Muscle layer of duodenum (tissue), 2 donors: ENCODE data around the gene ECHDC3.

Experiments used
- H3K27ac ChIP-seq: one replicate; pipeline ENCODE4 v1.7.0; 2013; ENCODE audit warnings: mild to moderate bottlenecking, low read length
- H3K27me3 ChIP-seq: one replicate; pipeline ENCODE4 v1.7.0; 2013; ENCODE audit warnings: low read depth, mild to moderate bottlenecking, control low read depth, low read length
- H3K36me3 ChIP-seq, 2 donors: one replicate each; pipeline ENCODE4 v1.7.0; 2013; ENCODE audit warnings: low read length in 2 of 2, control low read depth in 1 of 2, mild to moderate bottlenecking in 1 of 2; ENCODE audit not compliant: insufficient read depth in 2 of 2, control insufficient read depth in 1 of 2
- H3K4me1 ChIP-seq, 2 donors: one replicate each; pipeline ENCODE4 v1.7.0; 2013; ENCODE audit warnings: low read length in 2 of 2, mild to moderate bottlenecking in 2 of 2, control low read depth in 1 of 2, moderate library complexity in 1 of 2; ENCODE audit not compliant: insufficient read depth in 2 of 2, control insufficient read depth in 1 of 2
- H3K4me3 ChIP-seq, 2 donors: one replicate each; pipeline ENCODE4 v1.7.0; 2013; ENCODE audit warnings: low read length in 2 of 2, low read depth in 1 of 2, mild to moderate bottlenecking in 1 of 2
- H3K9me3 ChIP-seq, 2 donors: one replicate each; pipeline ENCODE4 v1.7.0; 2013; ENCODE audit warnings: low read length in 2 of 2, control low read depth in 1 of 2, mild to moderate bottlenecking in 1 of 2; ENCODE audit not compliant: control insufficient read depth in 1 of 2
- donor health status: healthy.

ECHDC3 gene

GRCh38 chr10:11804336-11804735 lies 62.2 kb downstream of the ECHDC3 start:
- Histone ChIP-seq H3K27me3 (no peaks in the 10 kb centered on the region), H3K4me1 (no peaks in the 10 kb centered on the region), H3K4me3 (no peak overlapping the region), H3K27ac (no peak overlapping the region), H3K36me3 (no peaks in the 10 kb centered on the region), H3K9me3 (no peaks in the 10 kb centered on the region)

GRCh38 chr10:11805792-11806191 lies 63.6 kb downstream of the ECHDC3 start:
- Histone ChIP-seq H3K27ac (no peak overlapping the region), H3K4me1 (no peaks in the 10 kb centered on the region), H3K9me3 (no peaks in the 10 kb centered on the region), H3K4me3 (no peak overlapping the region), H3K27me3 (no peaks in the 10 kb centered on the region), H3K36me3 (no peaks in the 10 kb centered on the region)

- no peak overlapping the region for H3K4me3 ChIP-seq
- no peaks in the 10 kb centered on the region for H3K36me3 ChIP-seq
- no peaks in the 10 kb centered on the region for H3K9me3 ChIP-seq
- no peaks in the 10 kb centered on the region for H3K27me3 ChIP-seq
- no peak overlapping the region for H3K27ac ChIP-seq
- H3K4me1 ChIP-seq = no peaks in the 10 kb centered on the region
Measured at GRCh38 chr10:11806706-11807105, 64.5 kb downstream of the ECHDC3 start.

- Histone ChIP-seq H3K27me3 (no peaks in the 10 kb centered on the region), H3K4me3 (no peak overlapping the region), H3K4me1 (no peaks in the 10 kb centered on the region), H3K36me3 (no peaks in the 10 kb centered on the region), H3K27ac (no peak overlapping the region), H3K9me3 (no peaks in the 10 kb centered on the region)
Measured at GRCh38 chr10:11808808-11809207, 66.6 kb downstream of the ECHDC3 start.

- no peaks in the 10 kb centered on the region for H3K9me3 ChIP-seq
- no peak overlapping the region for H3K27ac ChIP-seq
- H3K36me3 ChIP-seq = no peaks in the 10 kb centered on the region
- H3K4me1 ChIP-seq = no peaks in the 10 kb centered on the region
- H3K4me3 ChIP-seq = no peak overlapping the region
- H3K27me3 ChIP-seq = no peaks in the 10 kb centered on the region
Measured at GRCh38 chr10:11810313-11810766, 68.2 kb downstream of the ECHDC3 start.

- no peaks in the 10 kb centered on the region for H3K9me3 ChIP-seq
- H3K4me1 ChIP-seq = no peaks in the 10 kb centered on the region
- H3K27me3 ChIP-seq = no peaks in the 10 kb centered on the region
- H3K36me3 ChIP-seq = no peaks in the 10 kb centered on the region
- H3K4me3 ChIP-seq = no peak overlapping the region
- no peak overlapping the region for H3K27ac ChIP-seq
Measured at GRCh38 chr10:11810973-11811372, 68.8 kb downstream of the ECHDC3 start.

GRCh38 chr10:11813177-11813576 lies 71.0 kb downstream of the ECHDC3 start:
- Histone ChIP-seq H3K4me3 (no peak overlapping the region), H3K4me1 (no peaks in the 10 kb centered on the region), H3K27ac (no peak overlapping the region), H3K36me3 (no peaks in the 10 kb centered on the region), H3K9me3 (no peaks in the 10 kb centered on the region), H3K27me3 (no peaks in the 10 kb centered on the region)
